Activated CD4-positive, alpha-beta T cell treated with anti-CD3 and anti-CD28 coated beads for 36 hours (primary cell): ENCODE measurements around the gene YIF1B. TPM values are rescaled to one million over a fixed set of nuclear protein-coding genes. Genes with fewer than 3 reads are reported as not detected.
"Not testable (repeated sequence)": the region's sequence is repeated elsewhere in the genome, so short reads cannot be mapped to it uniquely, and the experiment has no call there.

Source experiments
- ATAC-seq: fragments of 200-7000 bp; cut with Tn5 transposase; one replicate; pipeline ENCODE4 v1.10.0; 2021; ENCODE audit warnings: mild to moderate bottlenecking, moderate library complexity
- CTCF ChIA-PET: fragments of 350-600 bp; sonication (Branson Sonifier 250); formaldehyde crosslinking; loops from one replicate; lab custom pipeline; 2021; ENCODE audit warnings: antibody characterized with exemption; lab: Charles Lee
- POLR2A ChIA-PET: fragments of 350-600 bp; sonication (Branson Sonifier 250); formaldehyde crosslinking; loops from one replicate; lab custom pipeline; 2021; ENCODE audit warnings: antibody characterized with exemption, inconsistent platforms; lab: Charles Lee
- DNase-seq: peaks from one replicate; pipeline ENCODE4 v3.0.0-alpha.2; 2020
- H3K27ac Mint-ChIP-seq: one replicate; pipeline ENCODE4 v1.8.0; 2021; ENCODE audit warnings: mixed read lengths
- H3K27me3 Mint-ChIP-seq: one replicate; pipeline ENCODE4 v1.8.0; 2021; ENCODE audit warnings: mixed read lengths
- H3K36me3 Mint-ChIP-seq: one replicate; pipeline ENCODE4 v1.8.0; 2021; ENCODE audit warnings: low read depth, mixed read lengths
- H3K4me1 Mint-ChIP-seq: one replicate; pipeline ENCODE4 v1.8.0; 2021; ENCODE audit warnings: mixed read lengths
- H3K4me3 Mint-ChIP-seq: one replicate; pipeline ENCODE4 v1.8.0; 2021; ENCODE audit warnings: mild to moderate bottlenecking, moderate library complexity, mixed read lengths
- H3K9me3 Mint-ChIP-seq: one replicate; pipeline ENCODE4 v1.8.0; 2021; ENCODE audit warnings: low read depth, mixed read lengths
- intact Hi-C, 2 experiments: fragments of 100-400 bp; cut with DNase I in 1 of 2; cut with micrococcal nuclease in 1 of 2; formaldehyde crosslinking; loops; one replicate each; pipeline versions ENCODE4 v1.14.2 to v1.15.1; 2022 to 2024; cut with DNase I, micrococcal nuclease
- total RNA-seq, 2 experiments: library from RNA; stranded (reverse); gene quantifications; one replicate each; pipeline ENCODE4 v1.2.3, GENCODE V29; 2021

Gene YIF1B, protein sequence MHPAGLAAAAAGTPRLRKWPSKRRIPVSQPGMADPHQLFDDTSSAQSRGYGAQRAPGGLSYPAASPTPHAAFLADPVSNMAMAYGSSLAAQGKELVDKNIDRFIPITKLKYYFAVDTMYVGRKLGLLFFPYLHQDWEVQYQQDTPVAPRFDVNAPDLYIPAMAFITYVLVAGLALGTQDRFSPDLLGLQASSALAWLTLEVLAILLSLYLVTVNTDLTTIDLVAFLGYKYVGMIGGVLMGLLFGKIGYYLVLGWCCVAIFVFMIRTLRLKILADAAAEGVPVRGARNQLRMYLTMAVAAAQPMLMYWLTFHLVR
- total RNA-seq = 10 to 100 TPM; 76.3 to 90.1 TPM

DNA sequence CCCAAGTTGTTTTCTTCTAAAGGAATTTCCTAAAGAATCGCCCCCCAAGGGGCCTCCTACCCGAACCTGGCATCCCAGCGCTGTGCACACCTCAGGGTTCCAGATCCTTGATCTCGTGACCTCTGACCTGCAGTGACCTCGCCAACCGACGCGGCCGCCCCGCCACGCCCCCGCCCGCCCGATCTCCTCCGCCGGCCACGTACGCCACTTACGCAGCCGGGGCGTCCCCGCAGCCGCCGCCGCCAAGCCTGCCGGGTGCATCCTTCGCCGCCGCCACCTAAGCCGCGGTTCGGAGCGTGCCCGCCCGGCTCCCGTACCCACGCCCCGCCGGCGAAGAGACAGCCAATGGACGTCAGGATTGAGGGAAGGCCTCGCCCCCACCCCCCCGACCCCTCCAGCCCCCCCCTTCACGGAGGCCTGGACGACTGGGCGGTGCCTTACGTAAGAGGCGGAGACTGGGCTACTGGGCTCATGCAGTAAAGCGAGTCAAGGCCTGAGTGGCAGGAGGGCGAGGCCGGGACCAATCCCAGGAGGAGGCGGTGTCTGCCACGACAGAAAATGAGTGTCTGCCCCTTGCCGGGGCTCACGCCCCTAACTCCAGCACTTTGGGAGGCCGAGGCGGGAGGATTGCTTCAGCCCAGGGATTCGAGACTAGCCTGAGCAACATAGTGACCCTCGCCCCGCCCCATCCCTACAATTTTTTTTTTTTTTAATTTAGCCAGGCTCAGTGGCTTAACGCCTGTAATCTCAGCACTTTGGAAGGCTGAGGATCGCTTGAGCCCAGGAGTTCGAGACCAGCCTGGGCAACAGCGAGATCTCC is at the start of gene YIF1B:
Gene YIF1B (minus strand): TSS at position 291 of the 820 bp plus-strand sequence. CDS start 30 bp downstream, at position 261.
- Mint-ChIP-seq H3K27me3 (no peaks in the 10 kb centered on the region), H3K36me3 (peaks cover under 1% of the 10 kb centered on the region), H3K27ac (peak within 1 kb of the TSS; percentile 98), H3K4me3 (peak within 1 kb of the TSS; percentile 94), H3K4me1 (peaks cover 35% of the 10 kb centered on the region), H3K9me3 (no peaks in the 10 kb centered on the region)
- ATAC-seq (peak; percentile 95), DNase-seq (peak; percentile 97)
- ChIA-PET POLR2A (no interaction called here), CTCF (no interaction called here)
- intact Hi-C loops = loop anchor here (1.0 to 5.0 kb wide), 18 partner anchors 20 to 1469 kb away; partner anchors contain the start of genes SPINT2 (in 2 of the 2), ACTN4 (in 1 of the 2), FAM98C (in 1 of the 2) and GGN (in 1 of the 2)

DNA sequence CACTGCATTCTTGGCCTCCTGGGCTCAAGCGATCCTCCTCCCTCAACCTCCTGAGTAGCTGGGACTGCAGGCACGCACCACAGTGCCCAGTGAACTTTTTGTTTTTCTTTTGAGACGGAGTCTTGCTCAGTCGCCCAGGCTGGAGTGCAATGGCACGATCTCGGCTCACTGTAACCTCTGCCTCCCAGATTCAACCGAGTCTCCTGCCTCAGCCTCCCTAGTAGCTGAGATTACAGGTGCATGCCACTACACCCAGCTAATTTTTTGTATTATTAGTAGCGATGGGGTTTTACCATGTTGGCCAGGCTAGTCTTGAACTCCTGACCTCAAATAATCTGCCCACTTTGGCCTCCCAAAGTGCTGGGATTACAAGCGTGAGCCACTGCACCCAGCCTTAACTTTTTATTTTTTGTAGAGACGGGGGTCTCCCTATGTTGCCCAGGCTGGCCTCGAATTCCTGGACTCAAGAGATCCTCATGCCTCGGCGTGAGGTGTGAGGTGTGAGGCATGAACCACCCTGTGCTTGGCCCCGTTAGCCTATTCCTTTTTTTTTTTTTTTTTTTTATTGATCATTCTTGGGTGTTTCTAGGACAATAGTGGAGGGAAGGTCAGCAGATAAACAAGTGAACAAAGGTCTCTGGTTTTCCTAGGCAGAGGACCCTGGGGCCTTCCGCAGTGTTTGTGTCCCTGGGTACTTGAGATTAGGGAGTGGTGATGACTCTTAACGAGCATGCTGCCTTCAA is 47.4 kb upstream of the YIF1B start:
- Mint-ChIP-seq H3K27me3 (peaks cover 23% of the 10 kb centered on the region), H3K4me3 (peak overlapping the region; percentile 76)
- CTCF ChIA-PET = interaction anchor here (0.5 kb wide), 1 partner anchor 468 kb away, joined by 5 read pairs; no protein-coding TSS in a partner anchor
- intact Hi-C loops = loop anchor here (1.0 to 2.0 kb wide), 6 partner anchors 11 to 99 kb away; partner anchors contain the start of genes PSMD8 (in 1 of the 2), SPINT2 (in 1 of the 2) and YIF1B (in 1 of the 2)
- H3K4me1 Mint-ChIP-seq, ATAC-seq, H3K27ac Mint-ChIP-seq, H3K9me3 Mint-ChIP-seq, H3K36me3 Mint-ChIP-seq, DNase-seq, POLR2A ChIA-PET: not testable (repeated sequence)

DNA sequence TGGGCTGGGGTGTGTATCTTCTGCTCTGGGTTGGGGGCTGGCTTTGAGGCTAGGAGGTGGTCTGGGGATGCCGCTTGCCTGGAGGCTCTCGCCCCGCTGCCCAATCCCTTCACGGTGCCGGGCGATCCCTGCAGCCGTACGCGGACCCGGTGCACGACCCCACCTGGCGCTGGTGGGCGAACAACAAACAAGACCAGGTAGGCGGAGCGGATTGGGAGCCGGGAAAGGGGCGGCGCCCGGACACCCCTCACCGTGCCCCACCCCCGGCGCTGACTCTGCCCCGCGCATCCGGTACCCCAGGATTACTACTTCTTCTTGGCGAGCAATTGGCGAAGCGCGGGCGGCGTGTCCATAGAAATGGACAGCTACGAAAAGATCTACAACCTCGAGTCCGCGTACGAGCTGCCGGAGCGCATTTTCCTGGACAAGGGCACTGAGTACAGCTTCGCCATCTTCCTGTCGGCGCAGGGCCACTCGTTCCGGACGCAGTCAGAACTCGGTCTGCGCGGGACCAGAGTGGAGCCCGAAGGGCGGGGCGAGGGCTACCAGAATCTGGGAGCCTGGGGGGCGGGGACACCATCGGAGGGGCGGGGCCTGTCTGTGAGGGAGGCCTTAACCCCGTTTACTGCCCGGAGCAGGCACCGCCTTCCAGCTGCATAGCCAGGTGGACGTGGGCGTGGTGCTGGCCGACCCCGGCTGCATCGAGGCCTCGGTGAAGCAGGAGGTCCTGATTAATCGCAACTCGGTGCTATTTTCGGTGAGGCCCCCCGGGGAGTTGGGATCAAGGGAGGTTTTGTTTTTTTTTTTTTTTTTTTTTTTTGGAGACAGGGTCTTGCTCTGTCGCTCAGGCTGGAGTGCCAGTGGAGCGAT is 46.6 kb upstream of the YIF1B start:
- H3K9me3 Mint-ChIP-seq = no peaks in the 10 kb centered on the region
- DNase-seq (peak; percentile 94), ATAC-seq (peak; percentile 81)
- intact Hi-C loops = loop anchor here (1.0 to 2.0 kb wide), 6 partner anchors 12 to 98 kb away; partner anchors contain the start of genes PSMD8 (in 1 of the 2), SPINT2 (in 1 of the 2) and YIF1B (in 1 of the 2)
- H3K36me3 Mint-ChIP-seq = no peaks in the 10 kb centered on the region
- ChIA-PET CTCF (interaction anchor here (0.5 to 1.4 kb wide), 3 partner anchors 12 to 468 kb away, joined by 3 to 7 read pairs (median 5); partner anchors contain the start of gene PSMD8), POLR2A (interaction anchor here (1.0 kb wide), 1 partner anchor 12 kb away, joined by 7 read pairs; the partner anchor contains the start of gene PSMD8)
- peak overlapping the region; percentile 55 for H3K27ac Mint-ChIP-seq
- H3K4me1 Mint-ChIP-seq = peaks cover 9% of the 10 kb centered on the region
- peaks cover 22% of the 10 kb centered on the region for H3K27me3 Mint-ChIP-seq
- peak overlapping the region; percentile 76 for H3K4me3 Mint-ChIP-seq

DNA sequence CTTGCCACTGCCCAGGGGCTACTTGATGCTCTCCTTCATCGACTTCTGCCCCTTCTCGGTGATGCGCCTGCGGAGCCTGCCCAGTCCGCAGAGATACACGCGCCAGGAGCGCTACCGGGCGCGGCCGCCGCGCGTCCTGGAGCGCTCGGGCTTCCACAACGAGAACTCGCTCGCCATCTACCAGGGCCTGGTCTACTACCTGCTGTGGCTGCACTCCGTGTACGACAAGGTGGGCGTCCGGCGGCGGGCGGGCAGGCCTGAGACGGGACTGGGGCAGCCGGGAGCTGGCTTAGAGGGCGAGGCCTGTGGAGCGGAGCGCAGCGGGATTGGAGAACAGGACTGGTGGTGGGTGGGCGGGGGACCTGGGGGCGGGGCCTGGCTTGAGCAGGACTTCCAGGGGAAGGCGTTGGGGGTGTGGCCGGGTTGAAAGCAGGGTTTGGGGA is 45.9 kb upstream of the YIF1B start:
- intact Hi-C loops = loop anchor here (1.0 to 2.0 kb wide), 6 partner anchors 13 to 97 kb away; partner anchors contain the start of genes PSMD8 (in 1 of the 2), SPINT2 (in 1 of the 2) and YIF1B (in 1 of the 2)
- H3K4me1 Mint-ChIP-seq = peaks cover 9% of the 10 kb centered on the region
- peak overlapping the region; percentile 76 for H3K4me3 Mint-ChIP-seq
- ATAC-seq (peak; percentile 78), DNase-seq (peak; percentile 87)
- H3K27ac Mint-ChIP-seq = no peak overlapping the region
- POLR2A ChIA-PET = interaction anchor here (1.0 kb wide), 1 partner anchor 12 kb away, joined by 7 read pairs; the partner anchor contains the start of gene PSMD8
- CTCF ChIA-PET = interaction anchor here (0.7 to 1.5 kb wide), 3 partner anchors 12 to 127 kb away, joined by 3 to 7 read pairs (median 3); partner anchors contain the start of genes PPP1R14A and PSMD8
- no peaks in the 10 kb centered on the region for H3K9me3 Mint-ChIP-seq
- no peaks in the 10 kb centered on the region for H3K36me3 Mint-ChIP-seq
- H3K27me3 Mint-ChIP-seq = peaks cover 22% of the 10 kb centered on the region

DNA sequence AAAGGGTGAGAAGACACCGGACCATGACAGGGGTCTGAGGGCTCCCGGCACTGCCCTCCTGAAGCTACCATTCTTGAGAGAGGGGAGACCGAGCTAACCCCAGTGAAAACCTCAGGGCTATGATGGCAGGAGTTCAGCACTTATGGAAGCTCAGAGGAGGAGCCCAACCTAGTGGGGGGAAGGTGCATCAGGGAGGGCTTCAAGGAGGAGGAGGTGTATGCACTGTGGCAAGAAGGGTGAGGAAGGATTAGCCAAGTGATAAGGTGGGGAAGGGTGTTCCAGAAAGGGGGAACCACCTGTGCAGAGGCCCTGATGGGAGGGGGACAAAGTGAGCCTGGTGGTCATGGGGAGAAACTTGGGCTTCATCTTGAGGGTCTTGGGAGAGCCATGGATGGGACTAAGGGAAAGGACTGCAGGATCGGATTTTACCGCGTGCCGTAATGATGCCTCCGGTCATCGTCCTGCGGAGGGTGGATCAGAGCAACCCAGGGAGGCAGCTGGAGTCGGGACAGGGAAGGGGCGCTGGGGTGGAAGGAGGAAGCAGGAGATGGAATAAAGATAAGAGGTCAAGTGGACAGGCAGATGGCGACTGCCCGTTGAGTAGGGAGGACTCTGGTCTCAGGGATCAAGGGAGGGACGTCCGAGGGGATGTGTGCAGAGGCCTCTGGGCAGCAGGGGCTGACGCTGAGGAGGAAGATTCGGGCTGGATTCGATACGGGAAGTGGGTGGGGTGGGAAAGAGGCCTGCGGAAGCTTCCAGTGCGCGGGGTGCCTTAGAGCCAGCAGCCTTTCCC is 45.3 kb upstream of the YIF1B start:
- ATAC-seq (no peak), DNase-seq (no peak)
- POLR2A ChIA-PET = no interaction called here
- no peak overlapping the region for H3K27ac Mint-ChIP-seq
- CTCF ChIA-PET = interaction anchor here (0.5 to 1.9 kb wide), 6 partner anchors 13 to 563 kb away, joined by 3 to 9 read pairs (median 3); partner anchors contain the start of genes FAM98C, KCNK6, PPP1R14A and PSMD8
- no peaks in the 10 kb centered on the region for H3K36me3 Mint-ChIP-seq
- peaks cover 9% of the 10 kb centered on the region for H3K4me1 Mint-ChIP-seq
- H3K4me3 Mint-ChIP-seq = peak overlapping the region; percentile 76
- H3K27me3 Mint-ChIP-seq = peaks cover 19% of the 10 kb centered on the region
- H3K9me3 Mint-ChIP-seq = no peaks in the 10 kb centered on the region
- intact Hi-C loops = no loop called here

DNA sequence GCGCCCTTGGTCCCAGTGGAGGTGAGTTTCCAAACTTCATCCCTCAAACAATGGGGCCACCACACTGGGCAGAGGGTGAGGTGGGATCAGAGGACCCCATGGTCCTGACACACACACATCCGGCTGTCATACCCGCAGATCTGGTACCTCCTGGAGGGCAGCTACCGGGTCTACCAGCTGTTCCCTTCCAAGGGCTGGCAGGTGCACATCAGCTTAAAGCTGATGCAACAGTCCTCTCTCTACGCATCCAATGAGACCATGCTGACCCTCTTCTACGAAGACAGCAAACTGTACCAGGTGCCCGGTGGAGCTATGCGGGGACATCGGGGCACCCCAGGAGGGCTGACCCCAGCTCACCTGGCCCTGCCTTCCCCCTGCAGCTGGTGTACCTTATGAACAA is 44.6 kb upstream of the YIF1B start:
- DNase-seq (no peak), ATAC-seq (no peak)
- H3K36me3 Mint-ChIP-seq = no peaks in the 10 kb centered on the region
- H3K4me1 Mint-ChIP-seq = peaks cover 9% of the 10 kb centered on the region
- ChIA-PET CTCF (interaction anchor here (0.5 to 1.9 kb wide), 5 partner anchors 41 to 357 kb away, joined by 3 to 9 read pairs (median 3); partner anchors contain the start of genes FAM98C, KCNK6 and PPP1R14A), POLR2A (no interaction called here)
- peaks cover 17% of the 10 kb centered on the region for H3K27me3 Mint-ChIP-seq
- no peak overlapping the region for H3K27ac Mint-ChIP-seq
- intact Hi-C loops = no loop called here
- H3K9me3 Mint-ChIP-seq = no peaks in the 10 kb centered on the region
- no peak overlapping the region for H3K4me3 Mint-ChIP-seq

DNA sequence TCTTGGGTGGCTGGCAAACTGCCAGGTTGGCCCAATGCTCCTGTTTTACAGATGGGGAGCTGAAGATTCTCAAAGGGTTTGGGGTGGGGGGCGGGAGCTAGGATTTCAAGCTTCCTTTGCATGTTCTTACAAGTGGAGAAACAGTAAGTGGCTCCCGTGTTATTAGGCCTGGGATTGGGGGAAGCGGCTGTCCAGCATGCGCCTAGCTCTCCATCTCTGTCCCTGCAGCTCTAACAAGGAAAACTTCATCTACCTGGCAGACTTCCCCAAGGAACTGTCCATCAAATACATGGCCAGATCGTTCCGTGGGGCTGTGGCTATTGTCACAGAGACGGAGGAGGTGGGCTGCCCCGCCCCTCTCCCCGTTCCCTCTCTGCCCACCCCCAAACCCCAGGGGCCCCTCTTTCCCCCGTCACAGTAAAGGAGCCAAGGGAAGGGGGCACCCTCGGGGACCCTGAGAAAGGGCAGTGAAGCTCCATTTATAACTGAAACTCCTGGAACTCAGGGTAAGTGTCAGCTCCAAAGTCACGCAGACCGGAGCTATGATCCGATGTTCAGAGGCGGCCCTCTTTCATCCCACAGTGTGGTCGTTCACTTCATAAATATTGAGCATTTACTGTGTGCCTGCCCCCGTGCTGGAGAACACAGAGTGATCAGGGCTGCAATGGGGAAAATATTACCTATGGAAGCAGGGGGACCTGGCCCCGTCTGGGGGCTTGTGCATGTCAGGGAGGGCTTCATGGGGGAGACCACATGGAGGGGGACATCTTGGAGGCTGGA is 43.7 kb upstream of the YIF1B start:
- CTCF ChIA-PET = interaction anchor here (1.3 to 1.9 kb wide), 2 partner anchors 44 to 276 kb away, joined by 3 to 9 read pairs; partner anchors contain the start of gene FAM98C
- Mint-ChIP-seq H3K4me3 (no peak overlapping the region), H3K27ac (no peak overlapping the region)

DNA sequence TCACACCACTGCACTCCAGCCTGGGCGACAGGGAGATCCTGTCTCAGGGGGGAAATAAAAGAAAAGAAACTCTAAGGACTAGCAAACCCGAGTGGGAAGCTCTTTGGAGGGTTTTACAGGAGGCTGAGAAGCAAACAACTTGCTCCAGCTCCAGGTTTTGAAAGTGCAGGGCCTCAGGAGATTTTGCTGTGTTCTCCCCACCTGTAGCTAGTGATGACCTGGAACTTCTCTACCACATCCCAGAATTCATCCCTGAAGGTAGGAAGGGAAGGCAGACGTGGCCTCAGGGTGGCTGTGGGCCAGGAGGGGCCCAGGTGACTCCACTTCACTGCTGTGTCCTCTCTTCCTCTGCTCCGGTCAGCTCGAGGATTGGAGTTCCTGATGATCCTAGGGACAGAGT is 42.3 kb upstream of the YIF1B start:
- H3K27ac Mint-ChIP-seq = no peak overlapping the region
- DNase-seq = no peak
- intact Hi-C loops = no loop called here
- ChIA-PET CTCF (interaction anchor here (0.6 kb wide), 1 partner anchor 134 kb away, joined by 3 read pairs; no protein-coding TSS in a partner anchor), POLR2A (no interaction called here)
- H3K9me3 Mint-ChIP-seq = no peaks in the 10 kb centered on the region
- no peak for ATAC-seq
- peaks cover 17% of the 10 kb centered on the region for H3K27me3 Mint-ChIP-seq
- no peak overlapping the region for H3K4me3 Mint-ChIP-seq
- no peaks in the 10 kb centered on the region for H3K36me3 Mint-ChIP-seq
- H3K4me1 Mint-ChIP-seq = peaks cover 6% of the 10 kb centered on the region

More for the DNA sequence above, 43.7 kb upstream of the YIF1B start:
- intact Hi-C loops = no loop called here
- no peak for ATAC-seq
- H3K36me3 Mint-ChIP-seq = no peaks in the 10 kb centered on the region
- peaks cover 9% of the 10 kb centered on the region for H3K4me1 Mint-ChIP-seq
- DNase-seq = no peak
- POLR2A ChIA-PET = no interaction called here
- peaks cover 17% of the 10 kb centered on the region for H3K27me3 Mint-ChIP-seq
- no peaks in the 10 kb centered on the region for H3K9me3 Mint-ChIP-seq
